Spleen (tissue), 7 donors: Measurements from ENCODE around the gene ADGRG3.
A peak's percentile ranks its signal among the peaks of the same experiment; 100 is the strongest.

Experiments
- POLR2AphosphoS5 ChIP-seq, 3 donors: sonication (generic); formaldehyde crosslinking; IDR thresholded peaks; one replicate each; pipeline ENCODE4 v1.5.1; 2017; ENCODE audit warnings: antibody characterized with exemption in 3 of 3
- TF ChIP-seq, protein P1 (sequence below), 11 experiments: fragments of 200-600 bp in 7 of 11; fragments of 450-650 bp in 4 of 11; sonication (generic) in 4 of 11; IDR thresholded peaks in 8 of 11; conservative IDR thresholded peaks in 3 of 11; 1 replicate in 7 of 11; 2 replicates in 4 of 11; pipeline versions ENCODE4 v1.4.0 to v1.8.0; 2016 to 2021; ENCODE audit warnings: antibody characterized with exemption in 11 of 11, inconsistent platforms in 4 of 11, mild to moderate bottlenecking in 1 of 11
- donor health status: DM: no; HTN: no; CAD: no; lungs with moderate emphysema.
- donor health status: DM: no; HTN: no; CAD: no.
- donor health status: DM: no; HTN: no; CAD: no.

DNA sequence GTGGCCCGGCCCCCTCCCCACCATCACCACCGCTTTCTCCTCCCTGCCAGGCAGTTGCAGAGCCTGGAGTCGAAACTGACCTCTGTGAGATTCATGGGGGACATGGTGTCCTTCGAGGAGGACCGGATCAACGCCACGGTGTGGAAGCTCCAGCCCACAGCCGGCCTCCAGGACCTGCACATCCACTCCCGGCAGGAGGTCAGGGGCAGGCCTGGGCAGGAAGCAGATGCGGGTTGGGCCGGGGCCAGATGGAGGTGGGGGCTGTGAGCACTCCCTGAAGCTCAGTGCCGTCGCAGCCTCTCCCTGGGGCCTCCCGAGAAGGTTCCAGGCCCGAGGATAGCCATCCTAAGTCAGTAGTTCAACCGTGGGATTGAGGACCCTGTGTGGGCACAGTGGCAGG lies 14.2 kb upstream of the ADGRG3 start:
- peak; percentile 81 to 89 (median 83) for TF ChIP-seq POLR2AphosphoS5 (IDR thresholded peaks at IDR 0.05)
- TF ChIP-seq, protein P1, sequence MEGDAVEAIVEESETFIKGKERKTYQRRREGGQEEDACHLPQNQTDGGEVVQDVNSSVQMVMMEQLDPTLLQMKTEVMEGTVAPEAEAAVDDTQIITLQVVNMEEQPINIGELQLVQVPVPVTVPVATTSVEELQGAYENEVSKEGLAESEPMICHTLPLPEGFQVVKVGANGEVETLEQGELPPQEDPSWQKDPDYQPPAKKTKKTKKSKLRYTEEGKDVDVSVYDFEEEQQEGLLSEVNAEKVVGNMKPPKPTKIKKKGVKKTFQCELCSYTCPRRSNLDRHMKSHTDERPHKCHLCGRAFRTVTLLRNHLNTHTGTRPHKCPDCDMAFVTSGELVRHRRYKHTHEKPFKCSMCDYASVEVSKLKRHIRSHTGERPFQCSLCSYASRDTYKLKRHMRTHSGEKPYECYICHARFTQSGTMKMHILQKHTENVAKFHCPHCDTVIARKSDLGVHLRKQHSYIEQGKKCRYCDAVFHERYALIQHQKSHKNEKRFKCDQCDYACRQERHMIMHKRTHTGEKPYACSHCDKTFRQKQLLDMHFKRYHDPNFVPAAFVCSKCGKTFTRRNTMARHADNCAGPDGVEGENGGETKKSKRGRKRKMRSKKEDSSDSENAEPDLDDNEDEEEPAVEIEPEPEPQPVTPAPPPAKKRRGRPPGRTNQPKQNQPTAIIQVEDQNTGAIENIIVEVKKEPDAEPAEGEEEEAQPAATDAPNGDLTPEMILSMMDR (IDR thresholded peaks at IDR 0.05 in 8 of 11, conservative IDR thresholded peaks at IDR 0.05 in 3 of 11) = no peak
